HG02798 (cell line): ENCODE results near the gene TRAPPC6A.

Experiments used
- ATAC-seq: cut with Tn5 transposase; IDR thresholded peaks from one replicate; pipeline ENCODE4 v1.9.1; 2021; ENCODE audit warnings: mild to moderate bottlenecking; ENCODE audit not compliant: unreplicated experiment, poor library complexity

TRAPPC6A gene

DNA sequence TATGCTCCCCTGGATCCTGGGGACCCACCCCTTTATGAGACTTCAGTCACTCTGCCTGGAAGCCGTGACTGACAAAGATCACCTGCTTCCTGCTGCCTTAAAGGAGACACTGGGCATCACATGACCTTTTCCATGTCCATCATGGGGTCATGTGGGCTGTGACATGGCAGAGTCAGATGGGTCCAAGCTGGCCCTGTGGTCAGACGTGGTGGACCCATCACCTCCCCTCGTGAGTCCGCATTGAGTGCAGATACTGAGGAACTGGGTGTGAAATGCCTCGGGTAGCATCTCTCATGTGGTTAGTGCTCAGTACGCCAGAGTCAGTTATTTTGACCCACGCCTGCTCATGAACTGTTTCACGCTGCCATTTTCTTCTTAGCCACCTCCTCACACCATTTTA, 44.4 kb downstream of the TRAPPC6A start:
- no peak for ATAC-seq

DNA sequence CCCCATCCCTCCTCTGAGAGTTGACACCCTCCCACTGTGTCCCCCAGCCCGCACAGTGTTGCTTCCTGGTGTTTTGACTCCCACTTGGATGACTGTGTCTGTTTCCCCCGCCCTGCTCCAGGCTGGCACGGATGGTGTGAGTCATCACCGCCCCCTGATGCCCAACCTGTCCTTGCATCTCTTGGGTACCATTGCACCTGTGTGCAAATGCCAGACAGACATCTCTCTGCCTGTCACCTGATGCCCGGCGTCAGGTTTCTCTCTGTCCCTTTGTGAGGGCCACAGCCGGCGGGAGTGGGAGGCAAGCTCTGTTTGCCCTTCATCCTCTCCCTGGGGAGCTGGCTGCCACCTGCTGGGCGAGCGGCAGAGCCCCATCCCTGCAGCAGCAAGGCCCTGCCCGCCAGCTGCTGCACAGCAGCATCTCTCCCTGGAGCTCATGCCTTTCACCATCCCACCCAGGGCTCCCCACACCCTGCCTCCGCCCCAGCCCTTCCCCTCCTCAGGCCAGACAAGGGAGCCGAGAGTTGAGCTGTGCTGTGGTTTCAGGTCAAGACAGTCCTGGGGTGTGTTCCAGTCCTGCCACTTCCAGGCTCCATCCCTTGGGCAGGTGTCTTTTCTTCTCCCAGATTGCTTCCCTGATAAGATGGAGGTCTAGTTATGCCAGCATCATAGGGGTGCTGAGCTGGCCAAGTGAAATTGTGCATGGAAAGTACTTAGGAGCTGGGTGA, 47.0 kb downstream of the TRAPPC6A start:
- ATAC-seq: no peak

DNA sequence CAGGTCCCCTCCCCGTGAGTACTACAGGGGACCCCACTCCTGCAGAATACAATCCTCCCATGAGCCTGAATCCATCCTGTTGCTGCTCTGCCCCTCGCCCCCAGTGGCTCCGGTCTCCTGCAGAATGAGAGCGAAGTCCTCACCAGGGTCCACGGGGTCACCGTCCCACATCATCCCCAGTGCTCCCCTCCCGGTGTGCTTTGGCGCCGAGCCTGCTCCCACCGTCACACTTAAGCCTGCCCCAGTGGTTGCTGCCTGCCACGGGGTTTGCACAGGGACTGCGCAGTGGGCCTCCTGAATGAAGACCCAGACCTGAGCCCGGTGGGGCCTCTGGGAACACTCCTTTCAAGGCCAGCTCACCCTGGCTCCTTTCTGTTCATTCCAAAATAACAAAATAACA, 47.8 kb downstream of the TRAPPC6A start:
- no peak for ATAC-seq

DNA sequence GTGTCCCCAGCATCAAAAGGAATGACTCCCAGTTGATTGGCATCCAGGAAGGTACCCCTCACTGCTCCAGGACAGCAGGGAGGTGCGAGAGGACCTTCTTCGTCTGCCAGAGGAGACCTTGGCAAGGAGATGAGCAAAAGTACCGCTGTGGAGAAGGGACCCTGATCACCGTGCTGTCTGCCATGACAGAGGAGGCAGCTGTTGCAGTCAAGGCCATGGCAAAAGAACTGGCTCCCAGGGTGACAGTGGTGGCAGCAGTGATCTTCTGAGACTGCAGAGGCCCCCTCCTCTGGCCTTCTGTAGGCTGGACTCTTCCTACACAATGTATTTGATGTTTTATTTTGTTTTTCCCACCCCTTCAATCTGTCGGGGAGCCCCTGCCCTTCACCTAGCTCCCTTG, 49.2 kb downstream of the TRAPPC6A start:
- no peak for ATAC-seq

DNA sequence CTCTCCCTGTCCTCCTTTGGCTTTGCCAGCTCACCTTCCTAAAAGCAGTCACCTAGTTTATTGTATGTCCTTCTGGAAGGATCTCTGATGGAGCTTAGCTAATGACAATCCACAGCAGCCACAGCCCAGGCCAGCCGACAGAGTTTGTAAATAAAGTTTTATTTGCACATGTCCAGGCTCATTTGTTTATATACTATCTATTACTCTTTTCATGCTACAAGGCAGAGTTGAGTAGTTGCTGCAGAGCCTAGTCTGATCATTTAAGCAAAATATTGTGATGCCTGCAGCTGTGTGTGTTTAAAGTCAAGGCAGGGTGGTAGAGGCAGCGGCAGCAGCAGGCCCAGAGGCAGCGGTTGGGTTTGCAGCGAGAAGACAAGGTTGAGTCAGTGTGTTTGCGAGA, 49.9 kb downstream of the TRAPPC6A start:
- ATAC-seq: no peak

DNA sequence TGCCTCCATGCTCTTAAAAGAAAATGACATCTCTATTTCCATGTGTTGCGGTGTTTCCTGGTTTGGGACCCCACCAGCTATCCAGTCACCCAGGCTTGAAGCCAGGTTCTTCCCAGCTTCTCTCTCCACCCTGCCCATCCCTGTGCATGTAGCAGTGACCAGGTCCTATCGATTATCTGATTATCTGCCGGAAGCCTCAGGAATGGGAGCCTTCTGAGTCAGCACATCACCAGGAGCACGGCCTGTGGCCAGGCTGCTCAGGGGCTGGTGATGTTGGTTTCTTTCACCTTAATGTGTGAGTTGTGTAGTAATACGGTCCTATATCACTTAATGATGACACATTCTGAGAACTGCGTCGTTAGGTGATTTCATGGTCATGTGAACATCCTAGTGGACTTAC, 51.4 kb downstream of the TRAPPC6A start:
- ATAC-seq: no peak

DNA sequence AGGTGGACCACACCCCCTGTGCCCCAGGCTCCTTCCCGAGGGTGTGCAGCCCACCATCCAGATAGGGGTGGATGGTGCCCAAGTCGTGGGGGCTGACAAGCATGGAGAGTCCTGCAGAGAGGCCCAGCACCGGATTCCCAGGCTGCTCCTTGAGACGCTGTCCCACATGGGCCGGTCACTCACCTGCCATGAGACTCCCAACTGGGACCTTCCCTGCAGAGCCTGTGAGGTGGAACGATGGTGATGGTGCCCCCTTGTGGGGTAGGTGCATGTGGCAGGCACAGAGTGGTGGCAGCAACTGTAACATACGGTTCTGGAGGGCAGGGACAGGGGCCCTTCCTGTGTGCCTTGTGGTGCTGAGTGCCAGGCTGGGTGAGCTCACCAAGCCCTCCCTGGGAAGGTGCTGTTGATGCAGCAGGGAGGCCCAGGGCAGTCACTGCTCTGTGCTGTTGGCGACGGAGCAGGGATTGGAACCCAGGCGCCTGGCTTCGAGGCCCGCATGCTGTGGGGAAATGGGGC, 52.0 kb downstream of the TRAPPC6A start:
- peak; percentile 57 for ATAC-seq

DNA sequence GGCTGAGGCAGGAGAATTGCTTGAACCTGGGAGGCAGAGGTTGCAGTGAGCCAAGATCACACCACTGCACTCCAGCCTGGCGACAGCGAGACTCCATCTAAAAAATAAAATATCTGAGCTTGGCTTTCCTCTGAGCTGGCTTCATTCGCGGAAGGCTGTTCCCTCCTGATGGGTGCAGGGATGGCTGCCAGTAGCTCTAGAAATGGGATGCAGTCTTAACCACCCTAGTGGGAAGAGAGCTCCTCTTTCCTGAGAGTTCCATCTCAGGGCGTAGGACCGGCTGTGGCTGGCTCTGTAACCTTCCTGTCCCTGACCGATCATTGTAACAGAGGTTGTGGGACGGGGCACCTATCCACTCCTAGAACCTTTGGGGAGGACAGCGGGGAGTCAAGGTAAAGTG, 52.7 kb downstream of the TRAPPC6A start:
- ATAC-seq: no peak

DNA sequence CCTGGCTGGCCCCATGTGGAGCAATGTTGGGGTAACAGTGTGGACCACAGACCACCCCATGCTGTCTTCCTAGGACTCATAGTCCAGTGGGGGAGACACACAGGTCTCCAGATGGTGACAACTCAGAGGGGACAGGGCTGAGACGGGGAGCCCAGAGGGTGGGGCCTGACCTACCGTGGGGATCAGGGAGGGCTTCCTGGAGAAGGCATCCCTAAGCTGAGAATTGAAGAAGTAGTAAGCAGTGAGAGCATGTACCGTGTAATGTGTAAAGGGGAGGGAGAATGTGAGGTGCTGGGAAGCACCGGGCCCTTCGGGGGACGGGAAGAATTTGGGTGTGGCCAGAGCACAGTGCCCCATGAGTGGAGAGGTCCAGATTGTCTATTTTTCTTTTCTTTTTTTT, 54.0 kb downstream of the TRAPPC6A start:
- ATAC-seq: no peak

DNA sequence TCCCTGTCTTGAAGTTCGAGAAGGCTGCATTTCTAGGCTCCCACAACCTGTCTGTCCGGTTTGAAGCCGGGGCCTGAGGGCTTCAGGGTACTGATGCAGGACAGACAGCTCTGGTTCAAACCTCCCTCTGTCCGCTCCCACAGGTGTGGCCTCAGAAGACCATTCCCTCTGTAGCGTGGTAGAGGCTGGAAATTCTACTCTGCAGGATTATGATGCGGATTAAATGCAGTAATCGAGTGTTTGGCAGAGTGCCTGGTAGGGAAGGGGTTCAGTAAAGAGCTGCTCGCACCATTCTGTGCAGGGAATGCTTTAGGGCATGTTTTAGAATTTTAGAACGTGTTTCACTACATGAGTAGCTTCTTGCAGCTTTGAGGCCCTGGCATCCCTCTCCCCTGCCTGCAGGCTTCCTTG, 54.6 kb downstream of the TRAPPC6A start:
- no peak for ATAC-seq

DNA sequence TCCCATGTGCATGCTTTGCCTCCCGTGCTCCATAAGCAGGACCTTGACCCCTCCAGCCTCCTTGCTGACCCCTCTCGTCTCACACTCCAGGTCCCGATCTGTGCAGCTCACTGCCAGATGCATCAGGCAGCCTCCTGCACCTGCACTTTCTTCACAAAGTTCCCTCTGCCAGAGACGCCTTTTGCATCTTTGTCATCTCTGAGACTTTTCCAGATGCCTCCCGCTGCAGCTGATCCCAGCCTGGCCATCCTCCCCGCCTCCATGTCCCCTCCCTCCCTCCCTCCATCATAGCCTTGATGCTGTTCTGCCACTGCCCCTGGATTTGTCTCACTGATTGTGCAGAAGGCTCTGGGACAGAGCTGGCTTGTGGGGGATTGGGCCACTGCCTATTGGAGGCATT, 55.2 kb downstream of the TRAPPC6A start:
- no peak for ATAC-seq

DNA sequence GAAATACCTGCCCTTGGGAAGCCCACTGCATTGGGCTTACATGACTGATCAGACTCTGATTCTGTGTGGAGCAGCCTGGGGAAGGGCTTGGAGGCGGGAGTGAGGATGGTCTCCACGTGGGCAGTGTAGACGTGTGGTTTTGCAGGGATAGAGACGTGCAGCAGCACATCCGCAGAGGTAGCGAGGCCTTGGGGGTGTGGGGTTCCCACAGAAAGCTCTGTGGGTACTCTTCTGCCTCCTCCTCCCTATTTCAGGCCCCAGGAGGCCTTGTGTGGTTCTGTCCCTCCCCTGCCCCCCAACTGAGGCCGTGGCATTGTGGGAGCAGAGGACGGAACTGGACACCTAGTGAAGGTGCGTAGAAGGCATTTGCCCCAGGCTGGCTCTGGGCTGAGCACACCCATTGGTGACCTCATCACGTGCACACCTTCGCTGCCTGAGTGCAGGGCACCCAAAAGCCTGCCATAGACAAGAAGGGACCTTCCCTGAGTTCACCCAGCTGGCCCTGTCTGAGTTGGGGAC, 56.2 kb downstream of the TRAPPC6A start:
- no peak for ATAC-seq

DNA sequence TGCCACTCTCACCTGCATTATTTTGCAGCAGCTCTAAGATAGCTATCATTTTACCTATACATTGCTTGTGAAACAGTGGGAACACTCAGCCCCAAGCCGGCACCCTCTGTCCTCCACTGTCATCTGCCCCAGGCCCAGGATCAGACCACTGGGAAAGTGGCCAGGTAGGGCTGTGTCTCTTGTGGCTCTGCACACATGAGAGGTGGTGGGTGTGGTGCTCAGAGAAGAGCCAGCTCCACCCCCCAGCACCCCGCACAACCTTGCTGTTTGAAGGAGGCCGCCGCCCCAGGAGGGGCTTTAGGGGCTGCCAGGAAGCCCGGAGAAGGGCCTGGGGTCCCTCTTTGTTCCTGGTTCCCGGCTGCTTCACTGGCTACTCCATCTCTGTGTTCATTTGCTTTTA, 58.5 kb downstream of the TRAPPC6A start:
- ATAC-seq: no peak

DNA sequence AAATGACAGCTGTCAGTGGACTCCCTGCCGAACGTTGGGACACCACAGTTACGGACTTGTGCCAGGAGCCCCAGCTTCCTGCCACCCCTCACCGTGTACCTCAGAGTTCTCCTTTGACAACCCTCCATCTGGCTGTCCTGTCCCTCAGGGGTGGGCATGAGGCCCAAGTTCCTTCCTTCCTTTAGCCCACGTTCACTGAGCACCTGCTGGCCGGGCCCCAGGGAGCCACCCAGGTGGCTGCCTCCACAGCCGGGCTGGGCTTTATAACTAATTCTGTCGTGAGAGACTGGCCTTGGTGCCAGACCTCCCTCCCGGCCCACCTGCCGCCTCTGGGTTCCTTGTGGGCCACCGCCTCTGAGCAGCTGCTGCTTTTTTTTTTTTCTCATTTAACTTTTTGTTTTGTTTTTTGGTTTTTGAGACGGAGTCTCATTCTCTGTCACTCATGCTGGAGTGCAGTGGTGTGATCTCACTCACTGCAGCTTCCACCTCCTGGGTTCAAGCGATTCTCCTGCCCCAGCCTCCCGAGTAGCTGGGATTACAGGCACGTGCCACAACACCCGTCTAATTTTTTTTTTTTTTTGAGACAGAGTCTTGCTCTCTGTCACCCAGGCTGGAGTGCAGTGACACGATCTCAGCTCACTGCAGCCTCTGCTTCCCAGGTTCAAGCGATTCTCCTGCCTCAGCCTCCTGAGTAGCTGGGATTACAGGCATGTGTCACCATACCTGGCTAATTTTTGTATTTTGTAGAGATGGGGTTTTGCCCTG, 59.3 kb downstream of the TRAPPC6A start:
- peak; percentile 63 for ATAC-seq

DNA sequence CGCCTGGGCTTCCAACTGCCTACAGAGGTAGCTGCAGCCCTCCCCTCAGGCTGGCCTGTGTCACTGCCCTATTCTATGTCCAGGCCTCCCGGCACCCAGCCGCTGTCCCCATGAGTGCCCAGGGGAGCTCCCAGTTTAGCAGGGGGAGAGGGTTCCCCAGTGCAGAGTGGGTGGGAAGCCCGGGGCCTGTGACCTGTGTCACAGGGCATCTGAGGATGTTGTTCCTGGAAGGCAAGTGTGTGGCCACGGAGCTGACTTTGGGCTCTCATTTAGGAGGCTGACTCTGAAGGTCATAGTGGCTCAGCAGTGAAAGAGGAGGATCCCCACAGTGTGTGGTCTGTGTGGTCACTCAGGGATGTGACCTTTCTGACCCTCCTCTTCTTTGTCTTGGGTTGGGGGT, 59.9 kb downstream of the TRAPPC6A start:
- ATAC-seq: no peak

DNA sequence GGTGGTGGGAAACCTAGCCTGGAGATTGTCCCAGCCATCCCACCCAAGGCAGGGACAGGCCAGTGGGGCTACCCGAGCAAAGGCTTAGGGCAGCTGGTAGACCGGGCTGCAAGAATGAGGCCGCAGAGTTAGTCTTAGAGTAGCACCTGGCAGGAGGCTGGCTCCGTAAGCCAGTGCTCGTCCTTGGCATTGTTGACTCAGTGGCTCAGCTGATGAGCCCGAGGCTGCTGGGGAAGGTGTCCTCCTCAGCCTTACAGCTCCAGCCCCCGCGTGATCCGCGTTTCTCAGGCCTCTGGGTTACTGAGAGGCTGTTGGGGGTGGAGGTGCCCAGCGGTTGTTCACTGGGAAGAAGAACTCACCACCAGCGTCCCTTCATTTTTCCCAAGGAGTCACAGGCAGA, 60.4 kb downstream of the TRAPPC6A start:
- peak; percentile 2 for ATAC-seq

DNA sequence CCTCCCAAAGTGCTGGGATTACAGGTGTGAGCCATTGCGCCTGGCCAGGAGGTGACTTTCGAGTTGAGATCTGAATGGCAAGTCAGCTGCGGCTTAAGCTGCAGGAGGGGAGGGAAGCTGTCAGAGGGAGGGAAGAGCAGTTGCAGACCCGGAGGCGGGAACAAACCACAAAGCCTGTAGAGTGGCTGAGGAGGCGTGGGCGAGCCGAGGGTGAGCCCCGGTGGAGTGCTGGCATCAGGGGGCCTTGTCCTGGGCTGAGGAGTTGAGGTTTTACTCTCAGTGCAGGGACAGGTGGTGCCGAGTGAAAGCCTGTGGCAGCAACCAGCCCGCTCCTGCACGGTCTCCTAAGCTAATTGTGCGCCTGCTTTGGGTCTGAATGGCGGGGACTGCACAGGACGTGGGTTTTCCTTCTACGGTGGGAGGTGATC, 60.9 kb downstream of the TRAPPC6A start:
- peak; percentile 33 for ATAC-seq

DNA sequence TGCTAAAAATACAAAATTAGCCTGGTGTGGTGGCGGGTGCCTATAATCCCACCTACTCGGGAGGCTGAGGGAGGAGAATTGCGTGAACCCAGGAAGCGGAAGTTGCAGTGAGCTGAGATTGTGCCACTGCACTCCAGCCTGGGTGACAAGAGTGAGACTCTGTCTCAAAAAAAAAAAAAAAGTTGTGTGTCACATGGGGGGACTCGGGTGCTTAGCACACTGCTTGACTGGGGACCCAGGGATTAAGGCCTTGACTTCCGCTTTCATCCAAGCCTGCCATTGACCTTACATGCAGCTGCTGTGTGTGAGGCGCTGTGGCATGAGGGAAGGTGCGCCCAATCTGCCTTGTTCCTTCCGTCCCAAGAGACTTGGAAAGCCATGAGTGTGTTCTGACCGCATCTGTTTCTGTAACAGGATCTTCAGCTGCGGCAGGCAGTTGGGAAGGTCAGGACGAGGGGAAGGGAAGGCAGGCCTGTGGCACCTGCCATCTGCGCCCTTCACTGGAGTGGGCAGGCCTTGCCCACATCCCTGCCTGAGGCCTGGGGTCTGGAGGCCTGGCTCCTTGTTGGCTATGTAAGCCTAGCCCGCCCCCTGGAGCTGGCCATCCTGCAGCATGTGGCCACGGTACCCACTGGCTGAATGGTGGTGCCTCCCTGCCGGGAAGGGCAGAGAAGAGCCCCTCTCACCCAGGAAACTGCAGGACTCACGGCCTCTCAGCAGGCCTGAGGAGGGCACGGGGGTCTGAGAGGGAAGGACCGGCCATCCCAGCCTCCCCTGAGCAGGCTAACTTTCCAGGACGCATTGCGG, 62.0 kb downstream of the TRAPPC6A start:
- no peak for ATAC-seq

DNA sequence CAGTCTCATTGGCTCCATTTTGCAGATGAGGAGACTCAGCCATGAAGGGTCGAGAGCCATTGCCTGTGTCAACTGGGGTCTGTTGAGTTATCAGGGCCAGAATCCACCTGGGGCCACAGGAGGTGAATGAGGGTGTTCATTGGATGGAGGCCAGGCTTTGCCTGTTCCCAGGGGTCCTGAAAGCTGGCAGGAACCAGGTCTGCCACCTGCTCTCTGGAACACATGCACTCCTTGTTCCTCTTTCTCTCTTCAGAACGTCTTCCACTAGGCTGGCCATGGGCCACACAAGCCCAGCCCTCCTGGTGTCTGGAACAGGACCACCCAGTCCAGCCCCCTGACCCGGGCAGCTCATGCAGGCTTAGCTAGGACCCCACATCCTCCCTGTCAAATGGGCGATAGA, 63.9 kb downstream of the TRAPPC6A start:
- ATAC-seq: no peak

DNA sequence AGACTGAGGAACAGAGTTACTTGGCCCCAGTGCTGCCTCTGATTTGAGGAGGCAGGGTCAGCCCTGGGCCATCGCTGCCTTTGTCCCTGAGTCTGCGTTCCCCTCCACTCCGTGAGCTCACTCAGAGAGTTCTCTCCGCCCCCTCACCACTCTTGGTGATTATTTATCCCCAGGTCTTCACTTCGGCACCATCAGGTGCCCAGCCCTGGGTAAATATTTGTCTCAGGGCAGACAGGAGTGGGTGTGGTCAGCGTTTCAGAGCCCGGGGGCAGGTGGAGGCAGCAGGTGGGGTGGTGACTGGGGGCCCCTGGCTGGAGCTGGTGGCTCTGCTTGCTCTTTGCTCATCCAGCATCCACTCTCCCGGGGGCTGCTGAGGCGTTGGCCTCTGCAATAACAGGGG, 64.4 kb downstream of the TRAPPC6A start:
- ATAC-seq: no peak
